Smooth muscle cell (in vitro differentiated cells): Measurements from ENCODE around the gene BCL2. TPM values are rescaled to one million over a fixed set of nuclear protein-coding genes. Genes with fewer than 3 reads are reported as not detected.

Source experiments
- DNase-seq: peaks from one replicate; lab custom pipeline; 2025; ENCODE audit not compliant: unreplicated experiment; lab: John Stamatoyannopoulos, UW
- H2AFZ ChIP-seq: fragments of 200-600 bp; sonication (generic); 2 replicates; pipeline ENCODE4 v1.6.0; 2016; ENCODE audit warnings: antibody characterized with exemption, low read depth, mild to moderate bottlenecking
- H3F3A ChIP-seq: fragments of 200-600 bp; sonication (generic); 2 replicates; pipeline ENCODE4 v1.6.0; 2017; ENCODE audit warnings: antibody characterized with exemption, low read depth
- H3K27ac ChIP-seq: fragments of 200-600 bp; sonication (generic); 2 replicates; pipeline ENCODE4 v1.5.1; 2016; ENCODE audit warnings: low read depth, mild to moderate bottlenecking
- H3K27me3 ChIP-seq: fragments of 200-600 bp; sonication (generic); 2 replicates; pipeline ENCODE4 v1.6.1; 2016; ENCODE audit warnings: low read depth, mild to moderate bottlenecking
- H3K36me3 ChIP-seq: fragments of 200-600 bp; sonication (generic); 2 replicates; pipeline ENCODE4 v1.5.1; 2016; ENCODE audit warnings: low read depth
- H3K4me1 ChIP-seq: fragments of 200-600 bp; sonication (generic); 2 replicates; pipeline ENCODE4 v1.5.1; 2016; ENCODE audit warnings: low read depth
- H3K4me2 ChIP-seq: fragments of 200-600 bp; sonication (generic); 2 replicates; pipeline ENCODE4 v1.6.0; 2016; ENCODE audit warnings: mild to moderate bottlenecking
- H3K4me3 ChIP-seq: fragments of 200-600 bp; sonication (generic); 2 replicates; pipeline ENCODE4 v1.5.1; 2016; ENCODE audit warnings: mild to moderate bottlenecking
- H3K79me2 ChIP-seq: fragments of 200-600 bp; sonication (generic); 2 replicates; pipeline ENCODE4 v1.6.0; 2016; ENCODE audit warnings: low read depth, mild to moderate bottlenecking
- H3K9ac ChIP-seq: fragments of 200-600 bp; sonication (generic); 2 replicates; pipeline ENCODE4 v1.6.0; 2016; ENCODE audit warnings: low read depth
- H3K9me3 ChIP-seq: fragments of 200-600 bp; sonication (generic); replicated peaks from 2 replicates; pipeline ENCODE4 v1.5.1; 2016; ENCODE audit warnings: low read depth
- H4K20me1 ChIP-seq: fragments of 200-600 bp; sonication (generic); 2 replicates; pipeline ENCODE4 v1.6.0; 2016; ENCODE audit warnings: low read depth
- CTCF ChIP-seq: fragments of 200-600 bp; sonication (generic); IDR thresholded peaks from 2 replicates; pipeline ENCODE4 v1.5.1; 2017; ENCODE audit warnings: borderline replicate concordance, mild to moderate bottlenecking, antibody characterized with exemption; ENCODE audit not compliant: insufficient read depth, poor library complexity, severe bottlenecking
- WGBS: methylation state at CpG from one replicate; pipeline ENCODE4 v1.1.7; 2016; ENCODE audit warnings: low lambda C conversion rate; 5-methylcytosine and 5-hydroxymethylcytosine counted together
- polyA plus RNA-seq: library from polyadenylated mRNA; unstranded; fragments of >200 nt; fragmentation: Nextera tagmentation; extraction: Ambion mirVana; gene quantifications from 2 replicates; pipeline ENCODE4 v1.2.1, GENCODE V29; 2016
- total RNA-seq: library from RNA; depleted of rRNA; stranded (reverse); fragments of >200 nt; gene quantifications from 2 replicates; pipeline ENCODE4 v1.2.3, GENCODE V29; 2014

BCL2 gene
- total and polyA plus RNA-seq, 2 experiments from 2014 or later, result 0.85 TPM; not detected in 1

GRCh38 chr18:63292831-63293683 lies 26.5 kb downstream of the BCL2 start:
- TF ChIP-seq CTCF, result no peak
- DNase-seq, result no peak

GRCh38 chr18:63291278-63291677 lies 28.3 kb downstream of the BCL2 start:
- no peak for TF ChIP-seq CTCF
- no peaks in the 10 kb centered on the region for H3K36me3 ChIP-seq
- no peak overlapping the region for H2AFZ ChIP-seq
- H3K9me3 ChIP-seq, result no peaks in the 10 kb centered on the region
- H3K27ac ChIP-seq, result no peak overlapping the region
- peaks cover 4% of the 10 kb centered on the region for H3K4me1 ChIP-seq
- no peaks in the 10 kb centered on the region for H4K20me1 ChIP-seq
- H3K79me2 ChIP-seq, result no peaks in the 10 kb centered on the region
- WGBS, result 93% methylated on average over 5 of the region's 5 CpGs
- no peaks in the 10 kb centered on the region for H3F3A ChIP-seq
- H3K4me2 ChIP-seq, result no peak overlapping the region
- H3K4me3 ChIP-seq, result no peak overlapping the region
- no peak for DNase-seq
- H3K27me3 ChIP-seq, result no peaks in the 10 kb centered on the region
- no peak overlapping the region for H3K9ac ChIP-seq

More at GRCh38 chr18:63292831-63293683, 26.5 kb downstream of the BCL2 start:
- Histone ChIP-seq H3K79me2 (no peaks in the 10 kb centered on the region), H3K27me3 (no peaks in the 10 kb centered on the region), H4K20me1 (no peaks in the 10 kb centered on the region), H3K9ac (no peak overlapping the region), H3K4me1 (peaks cover 4% of the 10 kb centered on the region), H3K27ac (no peak overlapping the region), H3K4me2 (no peak overlapping the region), H3K36me3 (no peaks in the 10 kb centered on the region), H3K9me3 (no peaks in the 10 kb centered on the region), H3K4me3 (no peak overlapping the region), H3F3A (no peaks in the 10 kb centered on the region), H2AFZ (no peak overlapping the region)
- WGBS, result 89% methylated on average over 11 of the region's 11 CpGs

GRCh38 chr18:63290821-63291200 lies 28.8 kb downstream of the BCL2 start:
- Histone ChIP-seq H3F3A (no peaks in the 10 kb centered on the region), H3K4me2 (no peak overlapping the region), H4K20me1 (no peaks in the 10 kb centered on the region), H3K36me3 (no peaks in the 10 kb centered on the region), H3K27me3 (no peaks in the 10 kb centered on the region), H3K9ac (no peak overlapping the region), H3K79me2 (no peaks in the 10 kb centered on the region), H3K27ac (no peak overlapping the region), H3K4me3 (no peak overlapping the region), H2AFZ (no peak overlapping the region), H3K9me3 (no peaks in the 10 kb centered on the region), H3K4me1 (peaks cover 4% of the 10 kb centered on the region)
- no peak for DNase-seq
- WGBS, result 82% methylated on average over 7 of the region's 7 CpGs
- TF ChIP-seq CTCF, result no peak
